Measurements from ENCODE around the gene TAS2R41. TPM values are rescaled to one million over a fixed set of nuclear protein-coding genes. Genes with fewer than 3 reads are reported as not detected.
A peak's percentile ranks its signal among the peaks of the same experiment; 100 is the strongest.

Gene TAS2R41
- total and polyA plus RNA-seq, 9 donors = not detected

- Histone ChIP-seq H3K9me3 (replicated peaks; ENCODE audit: control insufficient read depth, low read depth, low read length) (no peaks in the 10 kb centered on the region), H3K4me1 (ENCODE audit: control insufficient read depth, insufficient read depth, low read length) (no peaks in the 10 kb centered on the region), H3K4me3 (ENCODE audit: low read length) (no peak within 1 kb of the TSS), H3K27ac (ENCODE audit: low read length) (no peak within 1 kb of the TSS), H3K27me3 (ENCODE audit: control insufficient read depth, insufficient read depth, low read length) (no peaks in the 10 kb centered on the region), H3K36me3 (ENCODE audit: control insufficient read depth, insufficient read depth, low read length) (no peaks in the 10 kb centered on the region)
- WGBS (ENCODE audit: insufficient coverage) = 76% methylated on average over 3 of the region's 4 CpGs
- no peak for DNase-seq
These were observed 34.5 kb upstream of the TAS2R41 start, which contains the start of gene TAS2R60 for GRCh38 chr7:143443153-143443552. Gene TAS2R60 (plus strand): TSS chr7:143443453. CDS start chr7:143443453, 0 bp downstream.

- no peak for DNase-seq
These were observed 33.5 kb upstream of the TAS2R41 start for GRCh38 chr7:143444063-143444782.

GRCh38 chr7:143444785-143445184, 32.9 kb upstream of the TAS2R41 start:
- Histone ChIP-seq H3K4me1 (ENCODE audit: control insufficient read depth, insufficient read depth, low read length) (no peaks in the 10 kb centered on the region), H3K27me3 (ENCODE audit: control insufficient read depth, insufficient read depth, low read length) (no peaks in the 10 kb centered on the region), H3K4me3 (ENCODE audit: low read length) (no peak overlapping the region), H3K36me3 (ENCODE audit: control insufficient read depth, insufficient read depth, low read length) (no peaks in the 10 kb centered on the region), H3K9me3 (replicated peaks; ENCODE audit: control insufficient read depth, low read depth, low read length) (no peaks in the 10 kb centered on the region), H3K27ac (ENCODE audit: low read length) (no peak overlapping the region)
- WGBS (ENCODE audit: insufficient coverage) = no CpG with 5 or more reads among the region's 1 CpG
- DNase-seq = no peak

More at GRCh38 chr7:143444063-143444782, 33.5 kb upstream of the TAS2R41 start:
- no peaks in the 10 kb centered on the region for H3K36me3 ChIP-seq (ENCODE audit: control insufficient read depth, insufficient read depth, low read length)
- H3K27me3 ChIP-seq (ENCODE audit: control insufficient read depth, insufficient read depth, low read length) = no peaks in the 10 kb centered on the region
- H3K27ac ChIP-seq (ENCODE audit: low read length) = no peak overlapping the region
- H3K9me3 ChIP-seq (replicated peaks; ENCODE audit: control insufficient read depth, low read depth, low read length) = no peaks in the 10 kb centered on the region
- no peaks in the 10 kb centered on the region for H3K4me1 ChIP-seq (ENCODE audit: control insufficient read depth, insufficient read depth, low read length)
- 96% methylated on average over 4 of the region's 6 CpGs for WGBS (ENCODE audit: insufficient coverage)
- H3K4me3 ChIP-seq (ENCODE audit: low read length) = no peak overlapping the region

- H3K36me3 ChIP-seq (ENCODE audit: control insufficient read depth, insufficient read depth, low read length) = no peaks in the 10 kb centered on the region
- DNase-seq = peak; percentile 28
- H3K27ac ChIP-seq (ENCODE audit: low read length) = no peak overlapping the region
- H3K4me3 ChIP-seq (ENCODE audit: low read length) = no peak overlapping the region
- WGBS (ENCODE audit: insufficient coverage) = no CpG with 5 or more reads among the region's 3 CpGs
- no peaks in the 10 kb centered on the region for H3K27me3 ChIP-seq (ENCODE audit: control insufficient read depth, insufficient read depth, low read length)
- no peaks in the 10 kb centered on the region for H3K4me1 ChIP-seq (ENCODE audit: control insufficient read depth, insufficient read depth, low read length)
- H3K9me3 ChIP-seq (replicated peaks; ENCODE audit: control insufficient read depth, low read depth, low read length) = no peaks in the 10 kb centered on the region
These were observed 30.2 kb upstream of the TAS2R41 start for GRCh38 chr7:143447466-143447865.

- Histone ChIP-seq H3K4me1 (ENCODE audit: control insufficient read depth, insufficient read depth, low read length) (no peaks in the 10 kb centered on the region), H3K36me3 (ENCODE audit: control insufficient read depth, insufficient read depth, low read length) (no peaks in the 10 kb centered on the region), H3K9me3 (replicated peaks; ENCODE audit: control insufficient read depth, low read depth, low read length) (no peaks in the 10 kb centered on the region), H3K4me3 (ENCODE audit: low read length) (no peak overlapping the region), H3K27ac (ENCODE audit: low read length) (no peak overlapping the region), H3K27me3 (ENCODE audit: control insufficient read depth, insufficient read depth, low read length) (no peaks in the 10 kb centered on the region)
- WGBS (ENCODE audit: insufficient coverage) = no CpG with 5 or more reads among the region's 5 CpGs
- DNase-seq = no peak
These were observed 29.2 kb upstream of the TAS2R41 start for GRCh38 chr7:143448429-143448828.

GRCh38 chr7:143449793-143450192, 27.9 kb upstream of the TAS2R41 start:
- H3K36me3 ChIP-seq (ENCODE audit: control insufficient read depth, insufficient read depth, low read length) = no peaks in the 10 kb centered on the region
- H3K27me3 ChIP-seq (ENCODE audit: control insufficient read depth, insufficient read depth, low read length) = no peaks in the 10 kb centered on the region
- no peaks in the 10 kb centered on the region for H3K9me3 ChIP-seq (replicated peaks; ENCODE audit: control insufficient read depth, low read depth, low read length)
- no peak overlapping the region for H3K4me3 ChIP-seq (ENCODE audit: low read length)
- no peak for DNase-seq
- no peaks in the 10 kb centered on the region for H3K4me1 ChIP-seq (ENCODE audit: control insufficient read depth, insufficient read depth, low read length)
- WGBS (ENCODE audit: insufficient coverage) = no CpG with 5 or more reads among the region's 3 CpGs
- H3K27ac ChIP-seq (ENCODE audit: low read length) = no peak overlapping the region

GRCh38 chr7:143451122-143451521, 26.6 kb upstream of the TAS2R41 start:
- H3K4me1 ChIP-seq (ENCODE audit: control insufficient read depth, insufficient read depth, low read length) = no peaks in the 10 kb centered on the region
- no peak overlapping the region for H3K27ac ChIP-seq (ENCODE audit: low read length)
- no peaks in the 10 kb centered on the region for H3K27me3 ChIP-seq (ENCODE audit: control insufficient read depth, insufficient read depth, low read length)
- no peaks in the 10 kb centered on the region for H3K36me3 ChIP-seq (ENCODE audit: control insufficient read depth, insufficient read depth, low read length)
- no peak overlapping the region for H3K4me3 ChIP-seq (ENCODE audit: low read length)
- no peak for DNase-seq
- no peaks in the 10 kb centered on the region for H3K9me3 ChIP-seq (replicated peaks; ENCODE audit: control insufficient read depth, low read depth, low read length)

- DNase-seq = no peak
- H3K36me3 ChIP-seq (ENCODE audit: control insufficient read depth, insufficient read depth, low read length) = no peaks in the 10 kb centered on the region
- H3K4me1 ChIP-seq (ENCODE audit: control insufficient read depth, insufficient read depth, low read length) = no peaks in the 10 kb centered on the region
- H3K27me3 ChIP-seq (ENCODE audit: control insufficient read depth, insufficient read depth, low read length) = no peaks in the 10 kb centered on the region
- H3K27ac ChIP-seq (ENCODE audit: low read length) = no peak overlapping the region
- H3K4me3 ChIP-seq (ENCODE audit: low read length) = no peak overlapping the region
- no peaks in the 10 kb centered on the region for H3K9me3 ChIP-seq (replicated peaks; ENCODE audit: control insufficient read depth, low read depth, low read length)
- 57% methylated on average over 1 of the region's 1 CpG for WGBS (ENCODE audit: insufficient coverage)
These were observed 25.9 kb upstream of the TAS2R41 start for GRCh38 chr7:143451746-143452145.

GRCh38 chr7:143452495-143452894, 25.2 kb upstream of the TAS2R41 start:
- Histone ChIP-seq H3K9me3 (replicated peaks; ENCODE audit: control insufficient read depth, low read depth, low read length) (no peaks in the 10 kb centered on the region), H3K27ac (ENCODE audit: low read length) (no peak overlapping the region), H3K4me3 (ENCODE audit: low read length) (no peak overlapping the region), H3K4me1 (ENCODE audit: control insufficient read depth, insufficient read depth, low read length) (no peaks in the 10 kb centered on the region), H3K36me3 (ENCODE audit: control insufficient read depth, insufficient read depth, low read length) (no peaks in the 10 kb centered on the region), H3K27me3 (ENCODE audit: control insufficient read depth, insufficient read depth, low read length) (no peaks in the 10 kb centered on the region)
- no peak for DNase-seq
- WGBS (ENCODE audit: insufficient coverage) = 83% methylated on average over 1 of the region's 2 CpGs

- WGBS (ENCODE audit: insufficient coverage) = 33% methylated on average over 1 of the region's 1 CpG
- no peak overlapping the region for H3K27ac ChIP-seq (ENCODE audit: low read length)
- H3K4me3 ChIP-seq (ENCODE audit: low read length) = no peak overlapping the region
- H3K4me1 ChIP-seq (ENCODE audit: control insufficient read depth, insufficient read depth, low read length) = no peaks in the 10 kb centered on the region
- no peaks in the 10 kb centered on the region for H3K36me3 ChIP-seq (ENCODE audit: control insufficient read depth, insufficient read depth, low read length)
- no peaks in the 10 kb centered on the region for H3K9me3 ChIP-seq (replicated peaks; ENCODE audit: control insufficient read depth, low read depth, low read length)
- peak; percentile 21 for DNase-seq
- no peaks in the 10 kb centered on the region for H3K27me3 ChIP-seq (ENCODE audit: control insufficient read depth, insufficient read depth, low read length)
These were observed 23.5 kb upstream of the TAS2R41 start for GRCh38 chr7:143454091-143454680.
